Measurements from ENCODE around the gene LRRC8E.

DNA sequence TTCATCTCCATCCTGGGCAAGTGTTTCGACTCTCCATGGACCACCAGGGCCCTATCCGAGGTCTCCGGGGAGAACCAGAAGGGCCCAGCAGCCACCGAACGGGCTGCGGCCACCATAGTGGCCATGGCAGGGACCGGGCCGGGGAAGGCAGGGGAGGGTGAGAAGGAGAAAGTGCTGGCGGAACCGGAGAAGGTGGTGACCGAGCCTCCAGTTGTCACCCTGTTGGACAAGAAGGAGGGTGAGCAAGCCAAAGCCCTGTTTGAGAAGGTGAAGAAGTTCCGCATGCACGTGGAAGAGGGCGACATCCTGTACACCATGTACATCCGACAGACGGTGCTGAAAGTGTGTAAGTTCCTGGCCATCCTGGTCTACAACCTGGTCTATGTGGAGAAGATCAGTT lies 10.7 kb downstream of the LRRC8E start:
- TF ChIP-seq, protein P1, sequence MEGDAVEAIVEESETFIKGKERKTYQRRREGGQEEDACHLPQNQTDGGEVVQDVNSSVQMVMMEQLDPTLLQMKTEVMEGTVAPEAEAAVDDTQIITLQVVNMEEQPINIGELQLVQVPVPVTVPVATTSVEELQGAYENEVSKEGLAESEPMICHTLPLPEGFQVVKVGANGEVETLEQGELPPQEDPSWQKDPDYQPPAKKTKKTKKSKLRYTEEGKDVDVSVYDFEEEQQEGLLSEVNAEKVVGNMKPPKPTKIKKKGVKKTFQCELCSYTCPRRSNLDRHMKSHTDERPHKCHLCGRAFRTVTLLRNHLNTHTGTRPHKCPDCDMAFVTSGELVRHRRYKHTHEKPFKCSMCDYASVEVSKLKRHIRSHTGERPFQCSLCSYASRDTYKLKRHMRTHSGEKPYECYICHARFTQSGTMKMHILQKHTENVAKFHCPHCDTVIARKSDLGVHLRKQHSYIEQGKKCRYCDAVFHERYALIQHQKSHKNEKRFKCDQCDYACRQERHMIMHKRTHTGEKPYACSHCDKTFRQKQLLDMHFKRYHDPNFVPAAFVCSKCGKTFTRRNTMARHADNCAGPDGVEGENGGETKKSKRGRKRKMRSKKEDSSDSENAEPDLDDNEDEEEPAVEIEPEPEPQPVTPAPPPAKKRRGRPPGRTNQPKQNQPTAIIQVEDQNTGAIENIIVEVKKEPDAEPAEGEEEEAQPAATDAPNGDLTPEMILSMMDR (conservative IDR thresholded peaks at IDR 0.05; ENCODE audit: low read length) = no peak
- TF ChIP-seq EZH2phosphoT487 (IDR thresholded peaks at IDR 0.05; ENCODE audit: borderline replicate concordance) = no peak
